Measurements from ENCODE around the gene DUSP2. TPM values are rescaled to one million over a fixed set of nuclear protein-coding genes. Genes with fewer than 3 reads are reported as not detected.

The DUSP2 gene
- total and polyA plus RNA-seq, 2 donors (not counting 1 experiment from before 2014, with no cell fraction given): 69.8 to 433 TPM

DNA sequence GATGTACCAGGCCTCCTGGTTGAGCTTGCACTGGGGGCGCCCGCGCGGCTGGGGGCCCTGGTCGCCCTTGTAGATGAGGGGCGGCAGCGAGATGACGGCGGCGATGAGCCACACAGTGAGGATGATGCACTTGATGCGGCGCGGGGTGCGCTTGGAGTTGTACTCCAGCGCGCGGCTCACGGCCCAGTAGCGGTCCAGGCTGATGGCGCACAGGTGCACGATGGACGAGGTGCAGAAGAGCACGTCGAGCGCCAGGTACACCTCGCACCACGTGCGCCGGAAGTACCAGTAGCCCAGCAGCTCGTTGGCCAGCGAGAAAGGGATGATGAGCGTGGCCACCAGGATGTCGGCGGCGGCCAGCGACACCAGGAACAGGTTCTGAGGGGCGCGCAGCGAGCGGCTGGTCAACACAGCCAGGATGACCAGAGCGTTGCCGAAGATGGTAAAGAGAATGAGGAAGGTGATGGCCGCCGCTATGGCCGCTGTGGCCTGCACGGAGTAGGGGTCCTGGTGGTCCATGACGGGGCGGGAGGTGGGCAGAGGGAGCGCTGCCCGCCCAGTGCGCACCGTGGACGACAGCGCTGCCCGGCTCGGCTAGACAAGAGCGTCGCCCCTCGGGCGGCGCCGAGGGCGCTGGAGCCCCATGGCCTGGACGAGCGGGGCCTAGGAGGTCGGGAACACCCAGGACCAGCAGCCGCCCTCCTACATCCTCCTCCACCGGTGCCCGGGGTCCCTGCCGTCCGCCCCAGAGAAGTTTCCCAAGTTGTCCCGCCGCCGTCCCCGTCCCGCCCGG lies 29.4 kb downstream of the DUSP2 start:
- ATAC-seq (ENCODE audit: low read depth) (no peak), DNase-seq (no peak)
- peak overlapping the region; percentile 82 for H3K4me3 Mint-ChIP-seq
- peak overlapping the region; percentile 65 for H3K27ac Mint-ChIP-seq
- Histone ChIP-seq H3K27me3 (replicated peaks in 1 of 4; ENCODE audit: control extremely low read depth in 1 of 4, control insufficient read depth in 3 of 4, insufficient read depth in 4 of 4, low read length in 3 of 4) (peaks cover 0 to 39% (median 6%) of the 10 kb centered on the region in 4 experiments), H3K79me2 (ENCODE audit: control insufficient read depth, insufficient read depth, low read length) (no peaks in the 10 kb centered on the region), H3K4me1 (ENCODE audit: control insufficient read depth in 2 of 2, insufficient read depth in 2 of 2, low read length in 2 of 2) (peaks cover 18 to 22% of the 10 kb centered on the region in 2 donors), H3K27ac (ENCODE audit: low read length in 2 of 2) (no peak overlapping the region), H3K36me3 (replicated peaks in 1 of 2; ENCODE audit: control extremely low read depth in 1 of 2, control insufficient read depth in 1 of 2, extremely low read depth in 1 of 2, insufficient read depth in 2 of 2, low read length in 1 of 2) (no peaks in the 10 kb centered on the region), H3K9ac (ENCODE audit: low read length) (peak overlapping the region; percentile 64), H4K20me1 (ENCODE audit: control insufficient read depth, insufficient read depth, low read length, poor library complexity, severe bottlenecking) (no peaks in the 10 kb centered on the region), H3K9me3 (ENCODE audit: control extremely low read depth in 1 of 3, control insufficient read depth in 2 of 3, insufficient read depth in 1 of 3, low read length in 2 of 3) (peaks cover 0 to 8% (median 0%) of the 10 kb centered on the region in 3 donors), H2AFZ (ENCODE audit: insufficient read depth, low read depth, low read length, poor library complexity, severe bottlenecking) (peak overlapping the region; percentile 86), H3K4me2 (replicated peaks; ENCODE audit: low read depth, low read length, poor library complexity, severe bottlenecking) (peak overlapping the region; percentile 94), H3K4me3 (ENCODE audit: control extremely low read depth in 1 of 5, extremely low read depth in 1 of 5, insufficient read depth in 1 of 5, low read depth in 2 of 5, low read length in 4 of 5) (peak overlapping the region in 4 of 5 experiments; percentile 26 to 61 (median 52))
- ChIA-PET POLR2A (interaction anchor here (1.0 to 1.3 kb wide), 2 partner anchors 28 to 31 kb away, joined by 3 to 5 read pairs; no protein-coding TSS in a partner anchor), CTCF (interaction anchor here (0.7 to 3.2 kb wide), 9 partner anchors 8 to 380 kb away, joined by 3 to 32 read pairs (median 5); partner anchors contain the start of gene ASTL)
- H3K9me3 Mint-ChIP-seq (ENCODE audit: insufficient read depth): no peaks in the 10 kb centered on the region
- WGBS (ENCODE audit: insufficient coverage): 46% methylated on average over 75 of the region's 77 CpGs
- peaks cover 26% of the 10 kb centered on the region for H3K4me1 Mint-ChIP-seq
- peaks cover 27% of the 10 kb centered on the region for H3K27me3 Mint-ChIP-seq
- intact Hi-C loops (cut with micrococcal nuclease): no loop called here
- TF ChIP-seq, protein P1, sequence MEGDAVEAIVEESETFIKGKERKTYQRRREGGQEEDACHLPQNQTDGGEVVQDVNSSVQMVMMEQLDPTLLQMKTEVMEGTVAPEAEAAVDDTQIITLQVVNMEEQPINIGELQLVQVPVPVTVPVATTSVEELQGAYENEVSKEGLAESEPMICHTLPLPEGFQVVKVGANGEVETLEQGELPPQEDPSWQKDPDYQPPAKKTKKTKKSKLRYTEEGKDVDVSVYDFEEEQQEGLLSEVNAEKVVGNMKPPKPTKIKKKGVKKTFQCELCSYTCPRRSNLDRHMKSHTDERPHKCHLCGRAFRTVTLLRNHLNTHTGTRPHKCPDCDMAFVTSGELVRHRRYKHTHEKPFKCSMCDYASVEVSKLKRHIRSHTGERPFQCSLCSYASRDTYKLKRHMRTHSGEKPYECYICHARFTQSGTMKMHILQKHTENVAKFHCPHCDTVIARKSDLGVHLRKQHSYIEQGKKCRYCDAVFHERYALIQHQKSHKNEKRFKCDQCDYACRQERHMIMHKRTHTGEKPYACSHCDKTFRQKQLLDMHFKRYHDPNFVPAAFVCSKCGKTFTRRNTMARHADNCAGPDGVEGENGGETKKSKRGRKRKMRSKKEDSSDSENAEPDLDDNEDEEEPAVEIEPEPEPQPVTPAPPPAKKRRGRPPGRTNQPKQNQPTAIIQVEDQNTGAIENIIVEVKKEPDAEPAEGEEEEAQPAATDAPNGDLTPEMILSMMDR (IDR thresholded peaks at IDR 0.05): no peak
- no peak for TF ChIP-seq EZH2 (IDR thresholded peaks at IDR 0.05; ENCODE audit: borderline replicate concordance, insufficient read depth, low read depth, low read length, poor library complexity, severe bottlenecking)

Measured in B cell (primary cell).